Vagina (tissue), 2 donors: Measurements from ENCODE around the gene RIN3.

ENCODE experiments used
- CTCF ChIP-seq, 3 experiments: fragments of 450-650 bp in 2 of 3; fragments of 200-600 bp in 1 of 3; sonication (generic) in 1 of 3; IDR thresholded peaks; one replicate each; pipeline ENCODE4 v1.5.1; 2017 to 2019; ENCODE audit warnings: antibody characterized with exemption in 3 of 3, mild to moderate bottlenecking in 2 of 3, moderate library complexity in 2 of 3
- POLR2A ChIP-seq, 2 donors: fragments of 450-650 bp; IDR thresholded peaks; one replicate each; pipeline ENCODE4 v1.6.1; 2017; ENCODE audit warnings: antibody characterized with exemption in 2 of 2, mild to moderate bottlenecking in 2 of 2, moderate library complexity in 2 of 2
- POLR2AphosphoS5 ChIP-seq, 2 donors: sonication (generic); formaldehyde crosslinking; IDR thresholded peaks; one replicate each; pipeline ENCODE4 v1.9.0; 2017; ENCODE audit warnings: antibody characterized with exemption in 2 of 2, mild to moderate bottlenecking in 2 of 2, low read depth in 1 of 2; ENCODE audit not compliant: insufficient read depth in 1 of 2

- no peak for TF ChIP-seq CTCF (IDR thresholded peaks at IDR 0.05)
- no peak for TF ChIP-seq POLR2A (IDR thresholded peaks at IDR 0.05)
- no peak for TF ChIP-seq POLR2AphosphoS5 (IDR thresholded peaks at IDR 0.05; ENCODE audit: insufficient read depth in 1 of 2, low read depth in 1 of 2)
These were observed 29.4 kb downstream of the RIN3 start for GRCh38 chr14:92542766-92543554.
